Smooth muscle cell (in vitro differentiated cells): Measurements from ENCODE around the gene OASL. TPM values are rescaled to one million over a fixed set of nuclear protein-coding genes. Genes with fewer than 3 reads are reported as not detected.

Source experiments
- DNase-seq: peaks from one replicate; lab custom pipeline; 2025; ENCODE audit not compliant: unreplicated experiment; lab: John Stamatoyannopoulos, UW
- H2AFZ ChIP-seq: fragments of 200-600 bp; sonication (generic); 2 replicates; pipeline ENCODE4 v1.6.0; 2016; ENCODE audit warnings: antibody characterized with exemption, low read depth, mild to moderate bottlenecking
- H3F3A ChIP-seq: fragments of 200-600 bp; sonication (generic); 2 replicates; pipeline ENCODE4 v1.6.0; 2017; ENCODE audit warnings: antibody characterized with exemption, low read depth
- H3K27ac ChIP-seq: fragments of 200-600 bp; sonication (generic); 2 replicates; pipeline ENCODE4 v1.5.1; 2016; ENCODE audit warnings: low read depth, mild to moderate bottlenecking
- H3K27me3 ChIP-seq: fragments of 200-600 bp; sonication (generic); 2 replicates; pipeline ENCODE4 v1.6.1; 2016; ENCODE audit warnings: low read depth, mild to moderate bottlenecking
- H3K36me3 ChIP-seq: fragments of 200-600 bp; sonication (generic); 2 replicates; pipeline ENCODE4 v1.5.1; 2016; ENCODE audit warnings: low read depth
- H3K4me1 ChIP-seq: fragments of 200-600 bp; sonication (generic); 2 replicates; pipeline ENCODE4 v1.5.1; 2016; ENCODE audit warnings: low read depth
- H3K4me2 ChIP-seq: fragments of 200-600 bp; sonication (generic); 2 replicates; pipeline ENCODE4 v1.6.0; 2016; ENCODE audit warnings: mild to moderate bottlenecking
- H3K4me3 ChIP-seq: fragments of 200-600 bp; sonication (generic); 2 replicates; pipeline ENCODE4 v1.5.1; 2016; ENCODE audit warnings: mild to moderate bottlenecking
- H3K79me2 ChIP-seq: fragments of 200-600 bp; sonication (generic); 2 replicates; pipeline ENCODE4 v1.6.0; 2016; ENCODE audit warnings: low read depth, mild to moderate bottlenecking
- H3K9ac ChIP-seq: fragments of 200-600 bp; sonication (generic); 2 replicates; pipeline ENCODE4 v1.6.0; 2016; ENCODE audit warnings: low read depth
- H3K9me3 ChIP-seq: fragments of 200-600 bp; sonication (generic); replicated peaks from 2 replicates; pipeline ENCODE4 v1.5.1; 2016; ENCODE audit warnings: low read depth
- H4K20me1 ChIP-seq: fragments of 200-600 bp; sonication (generic); 2 replicates; pipeline ENCODE4 v1.6.0; 2016; ENCODE audit warnings: low read depth
- CTCF ChIP-seq: fragments of 200-600 bp; sonication (generic); IDR thresholded peaks from 2 replicates; pipeline ENCODE4 v1.5.1; 2017; ENCODE audit warnings: borderline replicate concordance, mild to moderate bottlenecking, antibody characterized with exemption; ENCODE audit not compliant: insufficient read depth, poor library complexity, severe bottlenecking
- WGBS: methylation state at CpG from one replicate; pipeline ENCODE4 v1.1.7; 2016; ENCODE audit warnings: low lambda C conversion rate; 5-methylcytosine and 5-hydroxymethylcytosine counted together
- polyA plus RNA-seq: library from polyadenylated mRNA; unstranded; fragments of >200 nt; fragmentation: Nextera tagmentation; extraction: Ambion mirVana; gene quantifications from 2 replicates; pipeline ENCODE4 v1.2.1, GENCODE V29; 2016
- total RNA-seq: library from RNA; depleted of rRNA; stranded (reverse); fragments of >200 nt; gene quantifications from 2 replicates; pipeline ENCODE4 v1.2.3, GENCODE V29; 2014

The OASL gene
- total and polyA plus RNA-seq, 2 experiments from 2014 or later = not detected

GRCh38 chr12:120977531-120978295, 61.3 kb downstream of the OASL start:
- H3F3A ChIP-seq = no peaks in the 10 kb centered on the region
- no peak for DNase-seq
- no peaks in the 10 kb centered on the region for H3K4me1 ChIP-seq
- H3K9ac ChIP-seq = no peak overlapping the region
- H3K27ac ChIP-seq = no peak overlapping the region
- H3K79me2 ChIP-seq = no peaks in the 10 kb centered on the region
- no peaks in the 10 kb centered on the region for H3K27me3 ChIP-seq
- H3K9me3 ChIP-seq = no peaks in the 10 kb centered on the region
- no peak overlapping the region for H3K4me2 ChIP-seq
- H3K36me3 ChIP-seq = no peaks in the 10 kb centered on the region
- 94% methylated on average over 14 of the region's 14 CpGs for WGBS
- no peak overlapping the region for H2AFZ ChIP-seq
- no peaks in the 10 kb centered on the region for H4K20me1 ChIP-seq
- TF ChIP-seq CTCF = no peak
- H3K4me3 ChIP-seq = peak overlapping the region; percentile 24

- Histone ChIP-seq H3K4me2 (no peak overlapping the region), H3K79me2 (no peaks in the 10 kb centered on the region), H3K27me3 (no peaks in the 10 kb centered on the region), H3K4me1 (no peaks in the 10 kb centered on the region), H4K20me1 (no peaks in the 10 kb centered on the region), H3F3A (no peaks in the 10 kb centered on the region), H3K9ac (no peak overlapping the region), H3K9me3 (no peaks in the 10 kb centered on the region), H2AFZ (no peak overlapping the region), H3K4me3 (no peak overlapping the region), H3K36me3 (no peaks in the 10 kb centered on the region), H3K27ac (no peak overlapping the region)
- no peak for DNase-seq
- TF ChIP-seq CTCF = no peak
- WGBS = 64% methylated on average over 10 of the region's 10 CpGs
Observed at GRCh38 chr12:120972870-120973543, 66.0 kb downstream of the OASL start.

GRCh38 chr12:120971299-120972180, 67.5 kb downstream of the OASL start:
- H2AFZ ChIP-seq = peak overlapping the region; percentile 41
- TF ChIP-seq CTCF = peak; percentile 68
- no peaks in the 10 kb centered on the region for H3K9me3 ChIP-seq
- H3K4me3 ChIP-seq = no peak overlapping the region
- no peak for DNase-seq
- 38% methylated on average over 13 of the region's 13 CpGs for WGBS
- H3K4me2 ChIP-seq = no peak overlapping the region
- no peaks in the 10 kb centered on the region for H3K79me2 ChIP-seq
- no peaks in the 10 kb centered on the region for H3K27me3 ChIP-seq
- H4K20me1 ChIP-seq = no peaks in the 10 kb centered on the region
- H3K9ac ChIP-seq = no peak overlapping the region
- H3K36me3 ChIP-seq = no peaks in the 10 kb centered on the region
- no peaks in the 10 kb centered on the region for H3K4me1 ChIP-seq
- H3K27ac ChIP-seq = no peak overlapping the region
- no peaks in the 10 kb centered on the region for H3F3A ChIP-seq
